Muscle of back (tissue), 11 donors: ENCODE data around the gene CASQ1. TPM values are rescaled to one million over a fixed set of nuclear protein-coding genes. Genes with fewer than 3 reads are reported as not detected.

Experiments
- DNase-seq, 3 donors: peaks; one replicate each; pipeline versions ENCODE4 v3.0.0 to v3.0.0-alpha.2; 2013
- polyA plus RNA-seq, 10 donors: library from polyadenylated mRNA; unstranded; fragments of 120-200 nt; gene quantifications; one replicate each; pipeline ENCODE4 v1.2.1, GENCODE V29; 2013; ENCODE audit not compliant: insufficient read length in 10 of 10

CASQ1 gene
- polyA plus RNA-seq, 10 donors, result 185 to 1,204 (median 914) TPM

GRCh38 chr1:160197231-160197630, 6.9 kb downstream of the CASQ1 start:
- DNase-seq, result no peak

DNA sequence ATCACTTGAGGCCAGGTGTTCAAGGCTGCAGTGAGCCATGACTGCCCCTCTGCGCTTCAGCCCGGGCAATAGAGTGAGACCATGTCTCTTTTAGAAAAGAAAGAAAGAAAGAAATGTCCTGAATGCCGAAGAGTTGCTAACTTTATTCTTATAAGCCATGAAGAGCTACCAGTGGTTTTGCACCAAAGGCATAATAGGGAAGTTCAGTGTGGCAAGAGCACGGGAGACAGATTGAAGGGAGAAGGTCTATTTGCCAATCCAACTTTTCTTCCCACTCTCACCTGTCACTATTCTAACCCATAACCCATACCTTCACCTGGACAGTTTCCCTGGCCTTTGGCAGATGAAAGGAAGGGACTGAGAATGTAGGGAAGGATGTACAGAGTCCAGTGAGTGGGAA, 10.4 kb downstream of the CASQ1 start:
- no peak for DNase-seq

DNA sequence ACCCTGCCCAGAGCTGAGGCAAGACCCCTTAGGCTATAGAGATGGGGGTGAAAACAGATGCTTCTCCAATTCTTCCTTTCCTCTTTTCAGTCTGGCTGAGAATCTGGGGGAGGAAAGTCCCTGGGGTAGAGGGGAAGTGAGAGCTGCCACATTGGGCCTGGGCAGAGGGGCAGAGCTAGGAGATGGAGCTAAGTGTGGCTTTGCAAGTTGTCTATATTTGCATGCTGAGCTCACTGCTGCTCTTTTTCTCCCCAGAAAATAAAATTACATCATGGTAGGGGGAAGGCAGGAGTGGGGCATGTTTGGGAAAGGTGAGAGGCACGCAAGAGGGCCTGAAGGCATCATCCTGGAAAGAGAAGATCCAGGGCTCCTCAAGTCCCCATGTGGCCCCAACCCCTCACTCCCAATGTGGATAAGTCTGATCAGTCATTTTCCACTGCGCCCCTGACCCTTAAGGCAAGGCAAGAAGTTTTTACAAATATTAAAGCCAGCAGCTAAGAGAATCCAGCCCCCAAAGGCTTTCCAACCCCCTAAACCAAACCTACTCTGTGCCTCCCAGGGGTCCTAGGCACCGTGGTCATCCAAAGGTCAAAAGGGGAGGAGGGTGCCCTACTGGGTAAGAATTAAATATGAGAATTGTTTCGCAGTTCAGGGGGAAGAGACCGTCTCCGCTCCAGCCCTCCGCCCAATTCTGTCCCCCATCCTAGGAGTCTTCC, 14.3 kb downstream of the CASQ1 start:
- DNase-seq, result no peak

- peak; percentile 75 to 89 (median 78) for DNase-seq
Measured at GRCh38 chr1:160205242-160206035, 15.1 kb downstream of the CASQ1 start, which contains the start of gene PEA15. PEA15 (plus strand) TSS chr1:160205384; CDS start chr1:160211545, 6,161 bp downstream.

- DNase-seq, result peak in 1 of 3 donors; percentile 64
Measured at GRCh38 chr1:160206036-160206389, 15.6 kb downstream of the CASQ1 start.

GRCh38 chr1:160206421-160207117, 16.2 kb downstream of the CASQ1 start:
- peak in 1 of 3 donors; percentile 80 for DNase-seq

- DNase-seq, result no peak
Measured at GRCh38 chr1:160207118-160207650, 16.8 kb downstream of the CASQ1 start.

- peak in 1 of 3 donors; percentile 74 for DNase-seq
Measured at GRCh38 chr1:160207771-160208556, 17.6 kb downstream of the CASQ1 start.

- no peak for DNase-seq
Measured at GRCh38 chr1:160208557-160209320, 18.4 kb downstream of the CASQ1 start.

DNA sequence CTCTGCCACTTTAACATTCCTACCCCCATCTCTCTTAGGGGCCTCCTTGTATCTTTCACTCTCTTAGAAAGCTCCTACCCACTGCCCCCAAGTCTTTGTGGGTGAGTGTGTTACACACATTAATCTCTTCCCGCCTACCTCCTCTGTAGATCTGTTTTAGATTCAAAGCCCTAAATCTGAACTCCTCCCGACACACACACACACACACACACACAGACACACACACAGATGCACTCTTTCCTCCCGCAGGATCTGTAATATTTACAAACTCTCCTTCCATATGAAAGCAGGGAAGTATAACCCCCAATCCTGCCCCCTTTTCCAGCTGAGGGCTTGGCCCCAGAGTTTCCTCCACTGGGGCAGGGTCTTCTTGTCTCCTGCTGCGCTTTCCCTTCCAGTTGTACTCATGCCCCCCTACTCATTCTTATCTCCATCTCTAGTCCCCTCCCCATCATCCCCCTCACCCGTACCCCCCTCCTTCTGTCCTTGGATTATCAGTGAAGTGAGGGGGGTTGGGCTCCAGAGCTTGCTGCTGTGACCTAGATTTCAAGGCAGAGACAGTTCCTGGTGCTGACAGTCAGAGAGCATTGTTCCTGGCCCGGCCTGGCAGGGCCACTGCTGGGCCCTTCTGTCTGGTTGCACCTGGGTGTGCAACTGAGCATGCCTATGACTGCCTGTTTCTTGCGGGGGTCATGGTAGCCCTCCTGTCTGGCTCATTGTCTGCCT, 19.1 kb downstream of the CASQ1 start:
- DNase-seq, result no peak

DNA sequence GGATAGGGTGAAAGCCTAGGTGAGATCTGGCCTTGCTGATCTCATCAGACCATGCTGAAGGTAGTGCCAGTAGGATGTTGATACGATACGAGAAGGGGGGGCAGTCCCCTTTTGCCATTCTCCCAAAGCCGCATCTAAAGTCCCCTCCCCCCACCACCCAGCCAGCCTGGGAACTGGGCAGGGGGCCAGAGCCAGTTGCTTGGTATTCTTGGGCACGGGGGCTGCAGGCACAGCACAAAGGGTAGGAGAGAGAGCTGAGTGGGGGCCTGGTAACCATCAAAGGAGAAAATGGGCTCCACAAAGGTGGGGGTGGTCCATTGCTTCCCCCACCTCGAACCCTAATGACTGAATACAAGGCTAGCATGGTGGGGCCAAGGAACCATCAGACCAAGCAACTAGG, 20.2 kb downstream of the CASQ1 start:
- no peak for DNase-seq

- DNase-seq, result no peak
Measured at GRCh38 chr1:160211046-160211790, 20.8 kb downstream of the CASQ1 start.

- DNase-seq, result no peak
Measured at GRCh38 chr1:160214481-160215140, 24.2 kb downstream of the CASQ1 start.

- no peak for DNase-seq
Measured at GRCh38 chr1:160216301-160216700, 25.9 kb downstream of the CASQ1 start.

DNA sequence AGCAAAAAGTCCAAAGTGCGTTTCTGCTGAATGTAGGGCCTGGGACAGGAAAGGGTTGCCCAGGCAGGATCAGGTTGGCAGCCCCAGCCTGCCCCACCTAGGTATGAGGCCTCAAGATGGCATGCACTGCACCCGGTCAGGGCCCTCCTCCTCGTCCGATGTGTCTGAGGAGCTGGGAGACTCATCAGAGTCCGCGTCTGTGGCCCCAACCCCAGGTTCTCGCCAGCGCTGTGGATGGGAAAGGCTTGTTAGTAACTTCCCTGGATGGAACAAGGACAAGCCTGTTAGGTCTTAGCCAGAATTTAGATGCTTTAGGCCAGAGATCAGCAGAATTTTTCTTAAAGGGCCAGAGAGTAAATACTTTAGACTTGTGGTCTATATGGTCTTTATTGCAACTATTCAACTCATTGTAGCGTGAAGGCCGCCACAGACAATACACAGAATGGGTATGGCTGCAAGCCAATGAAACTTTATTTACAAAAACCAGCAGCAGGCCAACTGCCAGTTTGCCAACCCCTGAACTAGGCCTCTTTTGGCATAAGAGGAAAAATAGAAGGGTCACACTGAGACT, 27.2 kb downstream of the CASQ1 start:
- peak in 2 of 3 donors; percentile 55 to 67 for DNase-seq

GRCh38 chr1:160219062-160219929, 28.9 kb downstream of the CASQ1 start:
- peak; percentile 45 to 66 (median 49) for DNase-seq

DNA sequence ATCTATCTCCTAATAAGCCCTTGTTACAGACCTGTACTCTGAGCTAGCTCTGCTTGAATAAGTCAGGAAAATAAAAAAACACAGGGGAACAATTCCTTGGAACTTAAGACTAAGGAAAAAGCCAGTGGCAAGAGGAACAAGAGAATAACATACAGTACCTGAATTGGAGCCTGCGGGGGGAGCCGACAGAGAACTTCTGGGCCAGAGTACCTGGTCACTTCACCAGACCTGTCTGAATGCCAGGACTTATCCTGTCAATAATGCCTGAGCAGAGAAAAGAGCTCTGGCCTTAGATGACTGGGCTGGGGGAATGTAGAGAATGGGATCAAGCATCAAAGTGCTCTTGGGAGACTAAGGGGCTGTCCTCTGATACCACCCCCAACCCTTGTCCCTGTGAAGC, 29.9 kb downstream of the CASQ1 start:
- no peak for DNase-seq
